Gastrocnemius medialis (tissue), 4 donors: ENCODE measurements around the gene CD8B2.

ENCODE experiments used
- CTCF ChIP-seq, 5 experiments: fragments of 450-650 bp in 3 of 5; fragments of 200-600 bp in 2 of 5; sonication (generic) in 2 of 5; IDR thresholded peaks in 4 of 5; conservative IDR thresholded peaks in 1 of 5; 1 replicate in 4 of 5; 2 replicates in 1 of 5; pipeline ENCODE4 v1.5.1; 2016 to 2019; ENCODE audit warnings: antibody characterized with exemption in 5 of 5, mild to moderate bottlenecking in 3 of 5, moderate library complexity in 3 of 5
- POLR2A ChIP-seq, 2 donors: fragments of 450-650 bp; IDR thresholded peaks; one replicate each; pipeline ENCODE4 v1.6.1; 2017; ENCODE audit warnings: antibody characterized with exemption in 2 of 2, mild to moderate bottlenecking in 2 of 2, moderate library complexity in 2 of 2

DNA sequence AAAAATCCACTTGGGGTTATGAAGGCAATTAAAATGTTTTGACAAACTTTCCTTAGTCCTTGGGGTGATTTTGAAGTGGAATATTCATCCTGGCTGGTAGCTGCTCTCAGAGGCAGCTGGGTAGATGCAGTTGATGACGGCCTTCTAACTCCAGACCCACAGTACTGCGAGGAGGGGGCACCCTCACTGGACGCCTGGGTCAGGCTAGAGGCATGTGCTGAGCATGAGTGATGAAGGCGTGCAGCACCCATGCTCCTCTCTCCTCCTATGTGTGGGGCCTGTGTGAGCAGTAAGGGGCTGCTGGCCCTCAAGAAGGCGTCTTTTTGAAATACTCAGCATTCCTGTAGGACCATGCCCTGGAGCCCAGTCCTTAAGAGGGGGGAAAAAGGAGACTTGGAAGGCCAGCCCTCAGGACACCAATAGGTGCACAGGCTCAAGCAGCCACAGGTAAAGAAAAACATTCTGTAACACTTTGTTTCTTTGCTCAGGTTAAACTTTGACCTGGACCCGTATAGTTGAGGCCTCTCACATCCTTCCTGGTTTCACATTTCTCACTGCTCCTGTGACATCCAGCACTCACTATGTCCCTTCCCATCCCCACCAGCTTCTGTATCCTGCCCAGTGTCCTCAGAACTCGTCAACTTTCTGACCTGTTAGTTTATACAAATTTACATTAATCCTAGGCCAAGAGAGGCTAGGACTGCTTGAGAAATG lies 64.4 kb downstream of the CD8B2 start:
- TF ChIP-seq CTCF (IDR thresholded peaks at IDR 0.05 in 4 of 5, conservative IDR thresholded peaks at IDR 0.05 in 1 of 5) (no peak), POLR2A (IDR thresholded peaks at IDR 0.05) (no peak)
